Activated T-cell treated with anti-CD3 and anti-CD28 coated beads for 48 hours (primary cell): ENCODE data around the gene PLIN5.

Source experiments
- DNase-seq: peaks from one replicate; pipeline ENCODE4 v3.0.0-alpha.2; 2020; ENCODE audit warnings: low read depth

PLIN5 gene

DNA sequence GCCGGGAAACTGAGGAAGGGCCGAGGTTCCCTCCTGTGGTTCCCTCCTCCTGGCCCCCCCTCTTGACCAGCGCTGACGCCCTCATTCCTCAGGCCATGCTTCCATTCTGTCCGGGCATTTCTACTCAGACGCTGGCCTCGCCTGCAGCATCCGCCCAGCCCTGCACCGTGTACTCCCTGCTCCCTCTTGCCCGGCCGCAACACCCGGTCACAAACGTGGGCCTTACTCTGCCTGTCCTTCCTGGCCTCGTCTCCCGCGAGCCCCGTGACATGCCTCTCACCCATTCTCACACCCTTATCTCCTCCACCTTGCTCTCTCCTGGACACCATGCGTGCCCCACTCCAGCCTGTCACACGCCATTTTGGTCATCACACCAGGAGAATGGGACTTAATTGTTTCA lies 51.6 kb downstream of the PLIN5 start:
- DNase-seq = no peak

DNA sequence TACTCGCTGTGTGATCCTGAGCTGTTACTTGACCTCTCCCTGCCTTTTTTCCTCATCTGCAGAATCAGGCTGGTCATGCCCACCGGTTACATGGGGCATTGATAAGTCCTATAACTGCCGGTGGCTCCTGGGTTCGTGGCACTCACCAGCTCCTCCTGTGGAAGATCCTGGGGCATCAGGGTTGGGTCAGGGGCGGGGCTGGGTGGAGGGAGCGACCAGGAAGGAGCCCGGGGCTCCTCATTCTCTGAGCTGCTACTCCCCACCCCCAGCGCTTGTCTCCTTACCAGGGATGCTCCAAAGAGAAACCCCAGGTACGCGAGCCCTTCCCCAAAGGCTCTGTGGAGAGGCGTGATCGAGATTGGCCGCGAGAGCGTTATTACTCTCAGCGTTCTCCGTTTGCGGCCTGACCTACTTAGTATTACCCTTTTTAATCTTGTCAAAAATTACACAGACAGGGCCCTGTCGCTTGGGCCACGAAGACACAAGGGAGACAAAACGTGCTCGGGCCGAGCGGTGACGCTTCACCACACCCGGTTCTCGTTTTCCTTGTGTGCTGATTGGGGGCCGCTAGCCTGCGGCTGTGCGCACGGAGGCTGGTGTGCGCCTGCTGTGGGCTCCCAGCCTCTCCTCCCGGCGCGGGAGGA lies 52.2 kb downstream of the PLIN5 start:
- DNase-seq = no peak

DNA sequence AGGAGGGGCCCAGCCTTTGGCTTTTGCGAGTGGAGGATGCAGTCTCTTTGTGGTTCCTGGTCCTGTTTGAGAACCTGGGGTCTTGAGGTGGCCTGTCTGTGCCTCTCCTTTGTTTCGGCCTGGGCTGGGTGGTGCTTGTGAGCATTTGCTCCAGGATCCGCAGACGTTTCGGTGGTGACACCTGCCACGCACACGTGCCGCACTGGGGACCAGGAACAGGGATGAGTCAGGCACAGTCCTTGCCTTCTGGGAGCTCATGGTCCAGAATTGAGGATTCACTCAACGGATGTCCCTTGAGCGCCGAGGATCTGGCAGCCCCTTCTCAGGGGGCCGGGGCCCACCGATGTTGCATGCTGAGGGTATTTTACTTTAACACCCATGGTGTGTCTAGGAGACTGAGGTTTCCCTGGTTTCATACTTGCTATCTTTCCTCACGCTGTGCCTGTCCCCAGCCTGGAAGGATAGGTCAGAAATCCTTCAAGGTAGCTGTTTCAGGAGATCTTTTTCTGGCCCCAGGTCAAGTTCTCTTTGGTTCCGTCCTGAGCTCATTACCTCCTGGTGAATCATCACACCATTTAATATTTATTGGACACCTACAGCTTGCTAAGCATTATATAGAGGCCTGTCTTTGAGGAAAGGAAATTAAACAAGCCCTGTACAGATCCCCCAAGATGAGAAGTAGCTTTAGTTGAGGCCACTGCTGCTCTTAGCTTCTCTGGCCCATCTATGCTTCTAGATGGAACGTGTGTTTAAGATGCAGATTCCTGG lies 57.8 kb downstream of the PLIN5 start:
- no peak for DNase-seq

DNA sequence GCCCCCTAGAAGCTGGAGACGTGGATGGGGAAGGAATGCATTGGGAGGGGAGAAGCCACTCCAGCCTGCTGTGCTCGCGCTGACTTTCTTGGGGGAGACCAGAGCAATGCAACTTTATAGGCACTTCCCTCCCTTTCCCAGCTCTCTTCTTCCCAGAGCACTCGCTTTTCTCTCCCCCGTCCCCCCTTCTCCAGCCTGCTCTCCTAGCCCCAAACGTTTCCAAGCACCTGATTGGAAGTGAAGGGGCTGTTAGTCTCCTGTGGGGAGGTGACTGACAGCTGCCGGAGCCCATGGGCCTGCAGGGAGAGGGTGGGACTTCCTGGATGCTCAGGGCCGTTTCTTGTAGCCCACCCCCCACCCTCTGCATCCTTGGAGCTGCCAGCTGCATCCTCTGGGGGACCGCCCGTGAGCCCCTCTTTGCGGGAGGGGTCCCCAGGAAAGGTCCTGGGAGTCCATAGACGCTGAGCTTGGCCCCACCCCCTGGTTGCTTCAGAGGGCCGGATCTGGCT lies 60.5 kb downstream of the PLIN5 start:
- no peak for DNase-seq

DNA sequence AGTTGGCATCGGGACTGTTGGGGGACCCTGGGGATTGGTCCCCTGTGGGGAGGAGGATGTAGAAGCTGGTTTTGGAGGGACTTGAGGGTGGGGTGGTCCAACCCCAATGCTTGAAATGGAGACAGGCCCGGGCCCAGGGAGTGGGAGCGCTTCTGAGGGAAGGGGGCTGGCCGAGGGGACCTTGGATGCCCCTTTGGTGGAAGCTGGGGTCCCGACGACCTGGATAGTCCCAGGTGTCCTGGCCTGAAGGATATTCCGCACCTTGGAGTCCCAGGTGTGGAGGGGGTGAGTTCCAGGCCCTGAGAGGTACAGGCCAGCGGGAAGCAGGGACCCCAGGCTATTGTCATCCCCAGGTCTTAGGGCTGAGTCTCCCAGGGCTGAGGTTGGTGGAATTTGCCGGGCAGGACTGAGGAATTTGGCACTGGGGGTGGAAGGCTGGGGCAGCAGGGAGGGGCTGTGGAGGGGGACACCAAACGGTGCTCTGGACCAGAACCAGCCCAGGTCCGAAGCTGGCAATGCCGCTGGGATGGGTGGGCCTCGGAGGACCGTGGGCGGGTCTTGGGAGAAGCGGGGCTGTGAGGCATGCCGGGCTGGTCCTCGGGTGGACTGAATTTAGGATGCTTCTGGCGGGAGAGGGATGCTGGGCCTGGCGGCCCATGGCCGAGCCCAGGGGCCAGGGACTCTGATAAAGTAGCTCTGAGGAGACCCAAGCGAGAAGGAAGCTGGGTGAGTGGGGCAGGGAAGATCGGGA lies 61.1 kb downstream of the PLIN5 start:
- DNase-seq = no peak

DNA sequence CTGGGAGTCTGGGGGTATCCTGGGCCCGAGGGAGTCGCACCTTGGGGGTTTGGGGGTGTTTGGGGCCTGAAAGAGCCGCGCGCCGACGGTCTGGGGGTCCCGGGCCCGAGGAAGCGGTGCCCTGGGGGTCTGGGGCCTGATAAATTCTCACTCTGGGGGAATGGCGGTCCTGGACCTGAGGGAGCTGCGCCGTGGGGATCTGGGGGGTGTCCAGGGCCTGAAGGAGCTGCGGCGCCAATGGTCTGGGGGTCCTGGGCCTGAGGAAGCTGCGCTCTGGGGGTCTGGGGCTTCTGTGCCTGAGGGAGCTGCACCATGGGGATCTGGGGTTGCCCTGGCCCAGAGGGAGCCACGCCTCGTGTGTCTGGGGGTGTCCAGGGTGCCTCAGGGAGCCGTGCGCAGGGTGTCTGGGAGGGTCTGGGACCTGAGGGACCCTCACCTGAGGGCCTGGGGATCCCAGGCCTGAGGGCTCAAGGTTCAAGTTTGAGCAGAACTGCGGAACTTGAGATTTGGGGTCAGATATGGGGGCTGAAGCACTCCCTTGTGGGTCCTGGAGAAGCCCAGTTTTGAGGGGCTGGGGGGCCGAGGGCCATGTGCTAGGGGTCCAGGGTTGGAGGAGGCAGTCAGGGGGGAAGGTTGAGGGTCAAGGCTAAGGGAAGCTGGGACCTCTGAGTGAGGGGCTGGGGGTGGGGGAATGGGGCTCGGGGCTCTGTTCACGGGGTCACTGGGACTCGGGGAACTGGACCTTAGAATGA lies 61.8 kb downstream of the PLIN5 start:
- DNase-seq = no peak
